Hepatocyte (in vitro differentiated cells): Measurements from ENCODE around the gene FAF1. TPM values are rescaled to one million over a fixed set of nuclear protein-coding genes. Genes with fewer than 3 reads are reported as not detected.

ENCODE experiments used
- DNase-seq: peaks from one replicate; pipeline ENCODE4 v3.0.0-alpha.2; 2016; ENCODE audit warnings: low spot score
- H2AFZ ChIP-seq: fragments of 200-600 bp; sonication (generic); 2 replicates; pipeline ENCODE4 v1.6.0; 2016; ENCODE audit warnings: antibody characterized with exemption, mild to moderate bottlenecking
- H3K27ac ChIP-seq: fragments of 200-600 bp; sonication (generic); 2 replicates; pipeline ENCODE4 v1.5.1; 2016; ENCODE audit warnings: mild to moderate bottlenecking
- H3K27me3 ChIP-seq: fragments of 200-600 bp; sonication (generic); 2 replicates; pipeline ENCODE4 v1.6.1; 2016
- H3K36me3 ChIP-seq: fragments of 200-600 bp; sonication (generic); replicated peaks from 2 replicates; pipeline ENCODE4 v1.5.1; 2016; ENCODE audit warnings: low read depth; ENCODE audit not compliant: insufficient read depth
- H3K4me1 ChIP-seq: fragments of 200-600 bp; sonication (generic); 2 replicates; pipeline ENCODE4 v1.5.1; 2016; ENCODE audit warnings: mild to moderate bottlenecking, moderate library complexity; ENCODE audit not compliant: insufficient read depth
- H3K4me2 ChIP-seq: fragments of 200-600 bp; sonication (generic); 2 replicates; pipeline ENCODE4 v1.6.0; 2016
- H3K4me3 ChIP-seq: fragments of 200-600 bp; sonication (generic); 2 replicates; pipeline ENCODE4 v1.5.1; 2016; ENCODE audit warnings: mild to moderate bottlenecking
- H3K79me2 ChIP-seq: fragments of 200-600 bp; sonication (generic); 2 replicates; pipeline ENCODE4 v1.6.0; 2017; ENCODE audit warnings: mild to moderate bottlenecking
- H3K9me2 ChIP-seq: fragments of 200-600 bp; sonication (generic); replicated peaks from 2 replicates; pipeline ENCODE4 v1.6.0; 2017; ENCODE audit warnings: mild to moderate bottlenecking; ENCODE audit not compliant: insufficient read depth
- H3K9me3 ChIP-seq: fragments of 200-600 bp; sonication (generic); 2 replicates; pipeline ENCODE4 v1.5.1; 2016; ENCODE audit warnings: low read depth, mild to moderate bottlenecking
- H4K20me1 ChIP-seq: fragments of 200-600 bp; sonication (generic); 2 replicates; pipeline ENCODE4 v1.6.0; 2016; ENCODE audit warnings: mild to moderate bottlenecking; ENCODE audit not compliant: insufficient read depth, poor library complexity, severe bottlenecking
- CTCF ChIP-seq: fragments of 200-600 bp; sonication (generic); IDR thresholded peaks from 2 replicates; pipeline ENCODE4 v1.5.1; 2016; ENCODE audit warnings: antibody characterized with exemption, mild to moderate bottlenecking; ENCODE audit not compliant: poor library complexity
- EZH2 ChIP-seq: fragments of 200-600 bp; sonication (generic); IDR thresholded peaks from 2 replicates; pipeline ENCODE4 v1.6.1; 2016; ENCODE audit warnings: antibody characterized with exemption, mild to moderate bottlenecking, borderline replicate concordance
- EZH2phosphoT487 ChIP-seq: fragments of 200-600 bp; sonication (generic); IDR thresholded peaks from one replicate; pipeline ENCODE4 v1.6.1; 2018; ENCODE audit warnings: antibody characterized with exemption, mild to moderate bottlenecking, low read depth, moderate library complexity; ENCODE audit not compliant: unreplicated experiment, severe bottlenecking
- WGBS: methylation state at CpG from one replicate; pipeline ENCODE4 v1.1.6; 2016; ENCODE audit warnings: low lambda C conversion rate; ENCODE audit errors: missing lambda C conversion rate; 5-methylcytosine and 5-hydroxymethylcytosine counted together
- polyA plus RNA-seq: library from polyadenylated mRNA; unstranded; fragments of >200 nt; fragmentation: Nextera tagmentation; extraction: Ambion mirVana; gene quantifications from 2 replicates; pipeline ENCODE4 v1.2.1, GENCODE V29; 2016
- total RNA-seq: library from RNA; depleted of rRNA; stranded (reverse); fragments of >200 nt; gene quantifications from 2 replicates; pipeline ENCODE4 v1.2.3, GENCODE V29; 2014

The FAF1 gene
- total and polyA plus RNA-seq, 2 experiments from 2014 or later = 25.7 to 35.5 TPM

- no peak for TF ChIP-seq EZH2
- no peak for TF ChIP-seq CTCF
- no peak for TF ChIP-seq EZH2phosphoT487
- no peaks in the 10 kb centered on the region for H3K36me3 ChIP-seq
- H3K27me3 ChIP-seq = no peaks in the 10 kb centered on the region
- H3K4me3 ChIP-seq = no peak overlapping the region
- no peaks in the 10 kb centered on the region for H3K4me1 ChIP-seq
- H2AFZ ChIP-seq = no peak overlapping the region
- H3K27ac ChIP-seq = no peak overlapping the region
- H3K9me2 ChIP-seq = no peaks in the 10 kb centered on the region
- H3K79me2 ChIP-seq = no peaks in the 10 kb centered on the region
- H4K20me1 ChIP-seq = no peaks in the 10 kb centered on the region
- H3K4me2 ChIP-seq = no peak overlapping the region
- DNase-seq = no peak
- H3K9me3 ChIP-seq = no peaks in the 10 kb centered on the region
These were observed 452.0 kb downstream of the FAF1 start for GRCh38 chr1:50508040-50508586.

GRCh38 chr1:50505427-50505826 is 454.6 kb downstream of the FAF1 start:
- Histone ChIP-seq H3K9me2 (no peaks in the 10 kb centered on the region), H3K4me1 (no peaks in the 10 kb centered on the region), H3K36me3 (no peaks in the 10 kb centered on the region)

GRCh38 chr1:50503515-50503914 is 456.6 kb downstream of the FAF1 start:
- H3K4me2 ChIP-seq = no peak overlapping the region
- no peak overlapping the region for H3K27ac ChIP-seq
- no peaks in the 10 kb centered on the region for H3K9me2 ChIP-seq
- DNase-seq = no peak
- H3K4me1 ChIP-seq = no peaks in the 10 kb centered on the region
- TF ChIP-seq EZH2phosphoT487 = no peak
- TF ChIP-seq CTCF = no peak
- TF ChIP-seq EZH2 = no peak
- H3K27me3 ChIP-seq = no peaks in the 10 kb centered on the region
- no peak overlapping the region for H3K4me3 ChIP-seq
- 100% methylated on average over 1 of the region's 1 CpG for WGBS
- no peaks in the 10 kb centered on the region for H3K79me2 ChIP-seq
- H4K20me1 ChIP-seq = no peaks in the 10 kb centered on the region
- H3K9me3 ChIP-seq = no peaks in the 10 kb centered on the region
- H2AFZ ChIP-seq = no peak overlapping the region
- H3K36me3 ChIP-seq = no peaks in the 10 kb centered on the region

More at GRCh38 chr1:50505427-50505826, 454.6 kb downstream of the FAF1 start:
- TF ChIP-seq EZH2 = no peak
- TF ChIP-seq EZH2phosphoT487 = no peak
- TF ChIP-seq CTCF = no peak
- H3K79me2 ChIP-seq = no peaks in the 10 kb centered on the region
- no peak for DNase-seq
- no peak overlapping the region for H2AFZ ChIP-seq
- H3K27ac ChIP-seq = no peak overlapping the region
- no peaks in the 10 kb centered on the region for H4K20me1 ChIP-seq
- H3K27me3 ChIP-seq = no peaks in the 10 kb centered on the region
- H3K9me3 ChIP-seq = no peaks in the 10 kb centered on the region
- H3K4me2 ChIP-seq = no peak overlapping the region
- H3K4me3 ChIP-seq = no peak overlapping the region

GRCh38 chr1:50502147-50502546 is 457.9 kb downstream of the FAF1 start:
- no peaks in the 10 kb centered on the region for H3K9me2 ChIP-seq
- no peak for DNase-seq
- H2AFZ ChIP-seq = no peak overlapping the region
- no peaks in the 10 kb centered on the region for H3K4me1 ChIP-seq
- WGBS = 96% methylated on average over 2 of the region's 2 CpGs
- no peaks in the 10 kb centered on the region for H3K36me3 ChIP-seq
- H4K20me1 ChIP-seq = no peaks in the 10 kb centered on the region
- H3K27me3 ChIP-seq = no peaks in the 10 kb centered on the region
- no peak overlapping the region for H3K4me2 ChIP-seq
- no peak overlapping the region for H3K27ac ChIP-seq
- no peak for TF ChIP-seq EZH2phosphoT487
- no peak for TF ChIP-seq EZH2
- TF ChIP-seq CTCF = no peak
- no peaks in the 10 kb centered on the region for H3K79me2 ChIP-seq
- H3K4me3 ChIP-seq = no peak overlapping the region
- peaks cover under 1% of the 10 kb centered on the region for H3K9me3 ChIP-seq
